PFSK-1 (cell line): ENCODE data around the gene CBX1.

Experiments
- FOXP2 ChIP-seq: optimal IDR thresholded peaks from 2 replicates; pipeline ENCODE3; 2011; ENCODE audit warnings: borderline replicate concordance, control low read depth, inconsistent platforms; ENCODE audit not compliant: insufficient read depth; ENCODE audit errors: extremely low read length, extremely low read depth
- POLR2AphosphoS5 ChIP-seq: IDR thresholded peaks from 2 replicates; pipeline ENCODE4 v1.6.1; 2012; ENCODE audit warnings: low read depth, mild to moderate bottlenecking, control low read depth, low read length, moderate library complexity
- REST ChIP-seq, 2 experiments: IDR thresholded peaks; 2 replicates each; pipeline versions ENCODE4 v1.6.1 to v1.8.0; 2011 to 2012; ENCODE audit warnings: low read depth in 2 of 2, low read length in 2 of 2, control low read depth in 1 of 2, inconsistent platforms in 1 of 2, mild to moderate bottlenecking in 1 of 2, moderate library complexity in 1 of 2; ENCODE audit not compliant: insufficient read depth in 1 of 2
- SIN3A ChIP-seq: IDR thresholded peaks from 2 replicates; pipeline ENCODE4 v1.6.1; 2012; ENCODE audit warnings: mild to moderate bottlenecking, low read length, moderate library complexity, borderline replicate concordance; ENCODE audit not compliant: insufficient read depth
- TAF1 ChIP-seq: IDR thresholded peaks from 2 replicates; pipeline ENCODE4 v1.6.1; 2012; ENCODE audit warnings: low read length, control low read depth, borderline replicate concordance; ENCODE audit not compliant: insufficient read depth

DNA sequence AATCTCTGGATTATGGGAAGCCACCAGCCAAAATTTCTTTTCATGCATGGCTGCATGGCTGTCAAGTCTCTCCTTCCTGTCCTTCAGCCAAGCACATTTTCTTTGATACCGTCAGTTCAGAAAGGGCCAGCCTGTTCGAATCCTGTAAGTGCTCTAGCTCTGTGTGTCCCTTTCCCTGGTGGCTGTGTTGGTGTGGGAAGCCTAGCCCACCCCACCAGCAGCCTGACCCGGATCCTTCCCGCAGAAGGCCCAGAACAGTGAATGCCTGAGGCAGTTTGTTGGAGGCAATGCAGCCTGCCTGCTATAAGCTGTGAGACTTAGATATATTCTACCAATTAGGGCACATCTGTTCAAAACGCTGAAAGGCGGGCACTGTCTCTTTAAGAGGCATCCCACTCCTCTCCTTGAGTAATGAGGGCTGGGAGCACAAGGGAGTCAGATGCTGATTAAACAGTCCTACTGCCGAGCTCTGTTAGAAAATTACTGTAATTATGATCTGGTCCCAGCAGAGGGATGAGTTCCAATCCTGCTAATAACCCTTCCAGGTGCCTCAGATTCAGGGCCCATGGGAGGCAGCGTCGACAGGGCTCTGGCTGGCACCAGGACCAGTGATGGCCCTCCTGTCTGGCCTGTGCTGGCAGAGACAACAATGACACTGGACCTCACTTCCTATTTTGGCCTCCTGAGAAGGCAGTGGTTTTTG, 24.7 kb upstream of the CBX1 start:
- TF ChIP-seq POLR2AphosphoS5 (no peak), TAF1 (no peak), SIN3A (no peak), REST (IDR thresholded peaks at IDR 0.05; ENCODE audit: insufficient read depth in 1 of 2, low read depth in 2 of 2, low read length in 2 of 2) (no peak), FOXP2 (no peak)
